Head of caudate nucleus (tissue), 42 donors: ENCODE data around the gene STK40.

Experiments used
- DNase-seq, 42 donors: peaks; one replicate each; pipeline versions ENCODE4 v3.0.0 to v3.0.0-alpha.2; 2020 to 2021; ENCODE audit warnings: mixed read lengths in 7 of 42
- intact Hi-C: fragments of 100-400 bp; cut with DNase I; formaldehyde crosslinking; loops from one replicate; pipeline ENCODE4 v1.15.0; 2022

The STK40 gene

DNA sequence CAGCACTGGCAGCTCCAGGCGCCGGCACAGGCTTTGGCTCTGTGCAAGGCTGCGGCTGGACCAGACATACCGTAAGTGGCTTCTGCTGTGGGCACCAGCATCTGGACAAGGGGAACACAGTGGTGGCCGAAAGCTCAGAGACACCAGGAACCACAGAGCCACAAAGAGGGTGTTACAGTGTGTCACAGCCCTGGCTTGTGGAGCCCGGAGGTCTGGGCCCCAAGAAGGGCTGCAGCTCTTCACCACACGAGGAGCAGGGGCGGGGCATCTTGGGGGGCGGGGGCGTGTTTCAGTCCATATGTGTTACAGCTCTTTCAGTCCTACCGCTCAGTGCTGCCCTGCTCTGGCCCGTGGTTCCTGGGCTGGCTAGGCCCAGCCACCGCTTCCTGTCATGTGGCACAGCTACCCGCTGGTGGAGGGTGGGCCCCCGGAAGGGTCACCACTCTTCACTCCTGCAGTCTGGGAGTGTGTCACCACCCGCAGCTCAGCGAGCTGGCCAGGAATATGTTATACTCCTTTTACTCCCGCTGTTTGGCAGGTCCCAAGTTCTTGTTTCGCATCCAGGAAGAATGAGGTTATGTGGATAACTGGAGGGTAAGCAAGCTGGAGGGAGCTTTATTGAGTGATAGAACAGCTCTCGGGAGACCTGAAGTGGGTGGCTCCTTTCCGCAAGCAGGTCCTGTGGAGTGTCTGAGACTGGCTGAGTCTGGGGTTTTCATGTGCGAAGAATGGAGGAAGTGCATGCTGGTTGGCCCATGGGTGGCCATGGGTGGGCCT lies 15.3 kb upstream of the STK40 start:
- intact Hi-C loops: no loop called here
- peak; percentile 24 to 77 (median 52) for DNase-seq

- intact Hi-C loops: no loop called here
- no peak for DNase-seq
These were observed 14.7 kb upstream of the STK40 start for GRCh38 chr1:36400514-36400824.

- intact Hi-C loops: no loop called here
- no peak for DNase-seq
These were observed 12.8 kb upstream of the STK40 start for GRCh38 chr1:36398370-36398977.

GRCh38 chr1:36397378-36398230 lies 11.9 kb upstream of the STK40 start, which contains the start of gene LSM10:
Gene LSM10 (minus strand): TSS chr1:36397908. CDS start chr1:36394129, 3,779 bp downstream.
- intact Hi-C loops: no loop called here
- peak; percentile 93 to 98 (median 96) for DNase-seq

DNA sequence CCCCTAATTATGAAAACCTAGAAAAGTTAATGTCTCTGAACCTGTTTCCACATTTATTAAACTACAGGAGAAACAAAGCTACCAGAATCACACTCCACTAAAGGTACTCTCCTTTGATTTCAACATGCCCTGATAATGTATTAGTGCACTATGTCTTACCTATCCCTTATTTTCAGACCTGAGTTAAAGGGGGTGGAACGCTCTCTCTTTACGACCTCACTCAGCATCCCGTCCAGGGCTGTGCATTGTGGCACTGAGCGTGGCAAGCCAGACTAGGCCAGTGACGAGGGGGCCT lies 11.3 kb upstream of the STK40 start:
- peak in 1 of 42 donors; percentile 30 for DNase-seq
- intact Hi-C loops: no loop called here

DNA sequence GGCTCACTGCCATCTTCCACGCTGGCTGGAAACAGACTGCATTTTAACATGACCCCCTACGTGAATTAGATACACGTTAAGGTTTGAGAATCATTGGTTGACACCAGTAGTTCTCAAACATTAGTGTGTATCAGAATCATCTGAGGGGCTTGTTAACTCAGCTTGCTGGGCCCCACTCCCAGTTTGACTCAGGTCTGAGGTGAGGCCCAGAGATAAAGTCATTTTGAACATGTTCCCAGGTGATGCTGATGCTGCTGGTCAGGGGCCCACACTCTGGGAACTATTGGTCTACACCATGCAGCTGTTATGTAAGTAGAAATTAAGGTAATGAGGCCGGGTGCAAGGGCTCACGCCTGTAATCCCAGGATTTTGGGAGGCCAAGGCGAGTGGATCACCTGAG lies 10.6 kb upstream of the STK40 start:
- intact Hi-C loops: no loop called here

DNA sequence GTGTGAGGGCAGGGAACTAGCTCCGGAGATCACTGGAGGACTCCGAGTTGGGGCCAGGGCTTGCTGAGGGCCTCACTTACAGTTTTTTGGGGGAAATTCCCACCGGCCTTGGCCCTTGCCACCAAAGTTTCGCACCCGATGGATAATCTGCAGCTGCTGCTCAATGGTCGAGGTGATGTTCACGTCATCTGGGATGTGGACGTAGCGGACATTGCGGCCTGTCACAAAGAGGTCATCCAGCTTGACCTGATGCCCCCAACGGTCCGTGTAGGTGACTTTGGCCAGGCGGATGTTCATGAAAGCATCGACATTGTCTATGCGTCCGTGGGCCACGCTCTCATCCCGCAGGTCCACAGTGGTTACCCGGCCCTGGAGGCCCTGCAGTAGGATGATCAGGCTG lies 8.0 kb upstream of the STK40 start:
- no peak for DNase-seq
- intact Hi-C loops: no loop called here

More for the DNA sequence above, 10.6 kb upstream of the STK40 start:
- DNase-seq: no peak

- intact Hi-C loops: no loop called here
These were observed 7.1 kb upstream of the STK40 start for GRCh38 chr1:36392836-36393235.

GRCh38 chr1:36391271-36391670 lies 5.5 kb upstream of the STK40 start:
- intact Hi-C loops: no loop called here

More at GRCh38 chr1:36392836-36393235, 7.1 kb upstream of the STK40 start:
- DNase-seq: no peak

GRCh38 chr1:36390411-36390810 lies 4.7 kb upstream of the STK40 start:
- DNase-seq: no peak
- intact Hi-C loops: no loop called here

More at GRCh38 chr1:36391271-36391670, 5.5 kb upstream of the STK40 start:
- DNase-seq: no peak

DNA sequence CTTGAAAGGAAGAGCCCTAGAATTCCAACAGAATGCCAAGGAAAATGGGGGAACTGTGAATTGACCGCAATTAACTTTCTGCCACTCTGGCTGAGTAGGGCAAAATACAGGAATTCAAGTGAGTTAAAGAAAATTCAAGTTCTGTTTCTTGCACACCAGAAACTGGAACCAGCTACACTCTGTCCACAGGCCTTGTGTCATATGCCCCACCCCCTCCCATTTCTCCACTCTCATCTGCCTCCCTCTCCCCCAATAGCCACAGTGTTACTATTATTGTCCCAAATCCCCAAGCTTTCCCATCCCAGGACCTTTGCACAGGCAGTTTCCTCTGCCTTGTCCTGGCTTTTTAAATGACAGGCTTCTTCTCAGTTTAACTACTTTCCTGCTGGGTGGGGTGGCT lies 4.3 kb upstream of the STK40 start:
- DNase-seq: no peak
- intact Hi-C loops: no loop called here

- no peak for DNase-seq
- intact Hi-C loops: no loop called here
These were observed 3.5 kb upstream of the STK40 start for GRCh38 chr1:36389261-36389660.

DNA sequence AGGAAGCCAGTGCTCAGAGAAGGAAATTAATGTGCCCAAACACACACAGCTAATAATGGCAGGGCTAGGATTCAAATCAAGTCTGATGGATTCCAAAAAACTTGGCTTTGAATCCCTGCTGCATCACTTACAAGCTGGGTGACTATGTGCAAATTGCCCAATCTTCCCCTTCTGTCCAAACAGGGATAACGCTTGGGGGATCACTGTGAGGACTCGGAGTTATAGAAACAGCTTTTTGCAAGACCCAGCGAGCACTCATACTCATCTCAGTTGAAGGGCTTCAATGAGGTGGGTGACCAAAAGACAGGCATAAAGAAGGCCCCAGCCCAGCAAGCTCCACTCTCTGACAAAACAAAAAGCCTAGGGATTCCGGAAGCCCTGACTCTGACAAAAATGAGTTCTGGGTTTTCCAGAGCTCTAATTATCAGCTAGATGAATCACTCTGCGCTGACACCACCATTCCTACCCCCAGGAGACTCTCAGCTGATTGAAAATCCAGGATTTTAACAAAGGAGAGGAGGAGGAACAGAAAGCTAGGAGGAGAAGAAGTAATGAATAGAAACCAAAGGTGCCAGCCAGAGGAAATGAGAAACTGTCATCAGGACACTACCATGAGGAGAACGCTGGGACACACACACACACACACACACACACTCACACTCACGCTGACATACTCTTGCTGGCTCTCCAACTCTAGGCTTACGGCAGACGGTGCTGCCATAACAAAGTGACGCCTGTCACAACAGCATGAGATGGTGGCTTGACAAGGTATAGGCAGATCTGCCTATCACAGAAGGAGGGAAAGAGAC lies 1.6 kb upstream of the STK40 start:
- intact Hi-C loops: no loop called here
- peak in 20 of 42 donors; percentile 11 to 76 (median 56) for DNase-seq

GRCh38 chr1:36386265-36387140 lies 779 bp upstream of the STK40 start:
- intact Hi-C loops: no loop called here

GRCh38 chr1:36384542-36385409 lies 948 bp downstream of the STK40 start:
- intact Hi-C loops: no loop called here
- DNase-seq: peak in 36 of 42 donors; percentile 14 to 73 (median 42)

More at GRCh38 chr1:36386265-36387140, 779 bp upstream of the STK40 start:
- DNase-seq: peak; percentile 66 to 98 (median 89)

DNA sequence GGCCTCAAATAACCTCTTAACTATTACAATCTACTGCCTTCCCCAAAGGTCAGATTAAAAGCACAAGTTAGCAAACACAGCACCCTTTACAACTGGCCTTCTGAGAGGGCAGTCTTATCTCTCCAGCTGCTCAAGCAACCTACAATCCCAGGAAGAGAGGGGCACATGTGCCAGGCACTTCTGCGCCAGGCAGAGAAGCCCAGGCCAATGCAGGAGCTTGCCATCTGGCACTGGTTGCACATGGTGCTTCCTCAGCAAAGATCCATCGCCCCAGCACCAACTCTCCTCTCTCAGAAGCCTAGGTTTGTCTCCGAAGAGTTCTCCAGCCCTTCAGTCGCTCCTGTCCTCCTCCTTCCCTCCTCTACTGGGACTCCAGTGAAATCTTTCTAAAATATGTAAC lies 2.5 kb downstream of the STK40 start:
- intact Hi-C loops: no loop called here
- DNase-seq: no peak

DNA sequence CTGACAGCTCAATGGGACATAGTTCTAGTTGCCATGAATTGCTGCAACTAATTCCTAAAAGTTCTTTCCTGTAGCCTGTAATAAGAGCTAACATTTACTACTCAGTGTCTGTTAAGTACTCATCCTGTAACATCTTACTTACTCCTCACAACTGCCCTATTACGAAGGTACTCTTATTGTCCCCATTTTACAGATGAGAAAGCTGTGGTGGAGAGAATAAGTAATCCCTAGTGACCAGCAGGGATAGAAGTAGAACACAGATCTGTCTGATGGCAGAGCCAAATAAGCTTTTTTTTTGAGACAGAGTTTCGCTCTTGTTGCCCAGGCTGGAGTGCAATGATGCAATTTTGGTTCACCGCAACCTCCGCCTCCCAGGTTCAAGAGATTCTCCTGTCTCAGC lies 3.1 kb downstream of the STK40 start:
- DNase-seq: no peak
- intact Hi-C loops: no loop called here
